IPS-18c (cell line): ENCODE measurements around the gene GJB2.

Experiments used
- H3K4me3 ChIP-seq: 2 replicates; pipeline ENCODE4 v1.7.0; 2013; ENCODE audit warnings: low read depth, mild to moderate bottlenecking, low read length, moderate library complexity; ENCODE audit not compliant: insufficient read depth
- H3K9me3 ChIP-seq: one replicate; pipeline ENCODE4 v1.6.1; 2013; ENCODE audit warnings: mild to moderate bottlenecking, low read length, moderate library complexity; ENCODE audit not compliant: control insufficient read depth, insufficient read depth

GJB2 gene

DNA sequence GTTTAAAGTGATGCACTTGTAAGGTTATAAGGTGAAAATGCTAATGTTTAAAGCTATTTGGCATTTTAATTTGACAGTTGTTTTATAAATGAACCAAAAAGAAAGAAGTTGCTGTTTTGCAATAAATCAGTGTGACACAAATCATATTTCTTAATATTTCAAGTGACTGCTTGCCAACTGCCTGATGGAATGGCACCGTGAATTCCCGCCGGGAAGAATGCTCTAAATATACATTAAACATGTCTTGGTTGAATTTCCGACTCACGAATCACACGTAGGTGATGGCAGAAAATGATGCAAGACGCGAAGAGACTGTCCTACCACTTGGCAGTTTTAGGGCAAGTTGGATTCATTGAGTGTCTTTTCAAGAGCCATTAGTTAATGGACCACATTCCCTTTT is 3.1 kb upstream of the GJB2 start:
- Histone ChIP-seq H3K4me3 (no peak overlapping the region), H3K9me3 (no peaks in the 10 kb centered on the region)

GRCh38 chr13:20193907-20194631 is 1.3 kb upstream of the GJB2 start:
- H3K9me3 ChIP-seq: no peaks in the 10 kb centered on the region
- H3K4me3 ChIP-seq: peak overlapping the region; percentile 31

DNA sequence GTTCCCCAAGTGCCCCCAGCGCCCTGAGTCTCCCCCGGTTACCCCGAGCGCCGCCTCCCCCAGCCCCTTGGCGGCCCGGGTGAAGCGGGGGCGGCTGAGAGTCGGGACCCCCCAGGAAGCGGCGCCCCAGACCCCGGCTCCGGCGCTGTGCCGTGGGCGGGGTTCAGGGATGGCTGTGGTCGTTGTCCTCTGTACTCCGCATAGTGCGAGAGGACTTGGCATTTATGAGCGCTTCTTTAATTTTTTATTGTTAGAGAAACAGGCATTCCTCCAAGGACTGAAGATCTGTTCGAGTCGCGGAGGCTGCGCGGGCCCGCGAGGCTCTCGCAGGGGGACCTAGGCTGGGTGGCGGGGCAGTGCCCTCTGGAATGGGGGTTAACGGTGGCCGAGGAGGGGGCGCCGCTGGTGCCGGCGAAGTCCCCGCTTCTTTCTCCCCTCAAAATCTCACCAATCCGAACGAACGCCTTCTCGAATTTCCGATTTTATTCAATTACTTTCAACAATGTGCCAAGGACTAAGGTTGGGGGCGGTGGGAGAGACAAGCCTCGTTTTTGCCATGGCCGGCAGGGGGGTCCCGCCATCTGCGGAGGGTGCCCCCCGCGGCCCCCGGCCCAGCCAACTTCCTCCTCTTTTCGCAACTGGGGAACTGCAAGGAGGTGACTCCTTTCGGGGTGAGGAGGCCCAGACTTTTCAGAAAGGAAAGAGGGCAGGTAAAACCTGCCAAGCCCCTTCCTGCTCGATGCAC is 596 bp upstream of the GJB2 start:
- Histone ChIP-seq H3K4me3 (peak overlapping the region; percentile 31), H3K9me3 (no peaks in the 10 kb centered on the region)

DNA sequence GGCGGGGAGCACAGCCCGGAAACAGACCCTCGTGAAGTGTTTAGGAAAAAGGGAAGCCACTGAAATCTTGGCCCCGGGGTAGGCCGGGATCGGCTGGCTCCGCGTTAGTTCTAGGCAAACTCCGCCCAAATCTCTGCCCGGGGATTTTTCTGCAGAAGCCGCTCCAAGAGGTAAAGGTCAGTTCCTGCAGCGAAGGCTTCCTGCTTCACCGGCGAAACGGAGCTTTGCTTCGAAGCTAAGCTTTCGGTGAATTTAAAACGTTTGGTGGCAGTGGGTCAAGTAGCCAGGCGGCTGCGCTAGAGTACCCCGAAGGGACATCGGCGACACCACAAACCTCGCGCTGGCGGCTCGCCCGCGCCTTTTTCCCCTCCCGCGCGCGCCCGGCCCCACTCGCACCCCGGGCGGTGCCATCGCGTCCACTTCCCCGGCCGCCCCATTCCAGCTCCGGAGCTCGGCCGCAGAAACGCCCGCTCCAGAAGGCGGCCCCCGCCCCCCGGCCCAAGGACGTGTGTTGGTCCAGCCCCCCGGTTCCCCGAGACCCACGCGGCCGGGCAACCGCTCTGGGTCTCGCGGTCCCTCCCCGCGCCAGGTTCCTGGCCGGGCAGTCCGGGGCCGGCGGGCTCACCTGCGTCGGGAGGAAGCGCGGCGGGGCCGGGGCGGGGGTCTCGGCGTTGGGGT is 441 bp downstream of the GJB2 start:
- H3K4me3 ChIP-seq: peak overlapping the region; percentile 31
- H3K9me3 ChIP-seq: no peaks in the 10 kb centered on the region

- Histone ChIP-seq H3K4me3 (peak overlapping the region; percentile 31), H3K9me3 (no peaks in the 10 kb centered on the region)
These were observed 1.2 kb downstream of the GJB2 start for GRCh38 chr13:20191311-20192157.

GRCh38 chr13:20190481-20191310 is 2.0 kb downstream of the GJB2 start:
- H3K4me3 ChIP-seq: no peak overlapping the region
- H3K9me3 ChIP-seq: no peaks in the 10 kb centered on the region

GRCh38 chr13:20190076-20190475 is 2.7 kb downstream of the GJB2 start:
- Histone ChIP-seq H3K4me3 (no peak overlapping the region), H3K9me3 (no peaks in the 10 kb centered on the region)

- Histone ChIP-seq H3K4me3 (no peak overlapping the region), H3K9me3 (no peaks in the 10 kb centered on the region)
These were observed 3.8 kb downstream of the GJB2 start for GRCh38 chr13:20188667-20189553.

- H3K9me3 ChIP-seq: no peaks in the 10 kb centered on the region
- no peak overlapping the region for H3K4me3 ChIP-seq
These were observed 6.0 kb downstream of the GJB2 start for GRCh38 chr13:20186771-20187170.

DNA sequence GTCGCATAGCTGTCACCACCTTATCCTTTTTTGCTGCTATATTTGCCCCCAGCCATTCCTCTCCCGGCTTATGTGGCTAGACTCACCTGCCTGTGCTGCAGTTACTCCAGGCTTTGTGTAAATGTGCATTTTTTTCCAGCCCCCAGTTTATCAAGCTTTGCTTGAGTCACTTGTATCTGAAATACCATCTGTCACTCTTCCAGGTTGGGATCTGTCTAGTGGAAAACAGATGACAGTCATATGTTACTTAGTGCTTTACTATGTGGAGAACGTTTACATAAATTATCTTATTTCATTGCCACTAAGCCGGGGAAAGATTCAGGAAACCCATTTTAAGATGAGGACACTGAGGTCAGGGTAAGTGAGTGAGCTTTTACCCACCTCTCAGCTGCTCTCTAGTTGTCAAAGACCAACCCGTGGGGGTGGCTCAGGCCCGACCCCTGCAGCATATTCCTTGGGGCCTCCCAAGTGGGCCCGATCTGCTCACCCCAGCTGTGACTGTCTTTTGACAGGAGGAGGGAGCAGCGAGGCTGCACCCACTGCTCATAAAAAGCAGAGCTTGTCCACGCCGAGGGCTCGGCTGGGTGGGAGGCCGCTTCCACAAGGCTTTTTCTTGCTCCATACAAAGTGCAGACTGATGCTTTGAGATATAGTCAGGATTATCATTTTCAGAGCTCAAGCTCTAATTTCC is 7.2 kb downstream of the GJB2 start:
- Histone ChIP-seq H3K9me3 (no peaks in the 10 kb centered on the region), H3K4me3 (no peak overlapping the region)

- Histone ChIP-seq H3K4me3 (no peak overlapping the region), H3K9me3 (no peaks in the 10 kb centered on the region)
These were observed 10.4 kb downstream of the GJB2 start for GRCh38 chr13:20182231-20182846.

DNA sequence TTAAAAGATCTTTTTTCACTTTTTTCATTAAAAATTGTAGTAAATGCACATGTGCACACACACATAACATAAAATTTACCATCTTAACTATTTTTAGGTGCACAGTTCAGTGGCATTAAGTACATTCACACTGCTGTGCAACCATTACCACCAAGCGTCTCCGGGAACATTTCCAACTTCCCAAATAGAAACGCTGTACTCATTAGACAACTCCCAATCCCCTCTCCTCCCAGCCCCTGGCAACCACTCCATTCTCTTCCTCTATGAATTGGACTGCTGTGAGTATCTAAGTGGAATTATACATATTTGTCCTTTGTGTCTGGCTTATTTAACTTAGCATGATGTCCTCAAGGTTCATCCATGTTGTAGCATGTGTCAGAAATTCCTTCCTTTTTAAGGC is 11.6 kb downstream of the GJB2 start:
- H3K4me3 ChIP-seq: no peak overlapping the region
- no peaks in the 10 kb centered on the region for H3K9me3 ChIP-seq

DNA sequence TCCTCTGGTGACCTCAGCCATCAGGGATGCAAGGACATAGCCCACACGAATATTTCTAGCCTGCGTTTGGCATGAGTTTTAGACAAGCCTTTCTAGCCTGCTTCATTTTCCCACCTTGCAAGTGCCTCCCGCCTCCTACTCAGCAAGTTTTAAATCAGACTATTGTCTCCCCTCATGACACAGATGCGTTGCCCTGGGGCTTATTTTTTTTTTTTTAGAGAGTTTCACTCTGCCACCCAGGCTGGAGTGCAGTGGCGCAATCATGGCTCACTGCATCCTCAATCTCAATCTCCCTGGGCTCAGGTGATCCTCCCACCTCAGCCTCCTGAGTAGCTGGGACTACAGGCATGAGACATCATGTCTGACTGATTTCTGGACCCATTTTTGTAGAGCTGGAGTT is 14.6 kb downstream of the GJB2 start:
- no peaks in the 10 kb centered on the region for H3K9me3 ChIP-seq
- no peak overlapping the region for H3K4me3 ChIP-seq

DNA sequence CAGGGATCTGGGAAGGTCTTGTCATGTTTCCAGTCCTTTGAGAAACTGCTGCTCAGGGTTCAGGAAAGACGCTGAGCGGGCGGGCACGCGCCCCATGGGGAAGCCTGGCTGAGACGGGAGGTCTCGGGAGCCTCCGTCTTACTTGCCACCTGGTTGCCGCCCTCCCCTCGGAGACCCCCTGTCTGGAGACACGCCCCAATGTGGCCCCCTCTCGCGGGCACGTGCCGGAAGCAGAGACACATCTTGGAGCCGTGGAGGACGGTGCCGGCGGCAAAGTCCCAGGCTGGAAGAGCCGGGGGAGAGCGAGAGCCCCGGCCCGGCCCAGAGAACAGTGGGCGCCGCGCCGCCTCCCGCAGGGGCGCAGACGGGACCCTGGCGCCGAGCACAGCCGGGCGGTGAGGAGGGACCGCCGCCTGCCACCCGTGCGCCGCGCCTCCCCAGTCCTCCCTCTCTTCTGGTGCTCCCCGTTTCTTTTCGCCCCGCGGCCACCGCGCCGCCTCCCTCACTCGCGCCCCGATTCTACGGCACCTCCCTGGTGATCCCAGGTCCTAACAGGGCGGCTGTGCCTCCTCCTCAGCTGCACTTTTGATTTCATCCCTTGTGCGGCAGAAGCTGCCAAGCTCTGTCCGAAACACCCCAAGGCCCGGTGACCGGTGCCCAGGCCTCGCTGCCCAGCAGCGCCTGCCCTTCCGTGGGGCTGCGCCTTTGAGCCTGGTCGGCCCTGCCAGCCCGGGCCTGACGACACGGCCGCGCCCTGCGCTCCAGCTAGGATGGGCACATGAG is 15.5 kb downstream of the GJB2 start:
- Histone ChIP-seq H3K9me3 (no peaks in the 10 kb centered on the region), H3K4me3 (no peak overlapping the region)
